ENCODE measurements around the gene SPATA21. TPM values are rescaled to one million over a fixed set of nuclear protein-coding genes. Genes with fewer than 3 reads are reported as not detected.

Gene SPATA21
- total RNA-seq, 1 donor from 2014 or later = not detected

GRCh38 chr1:16441282-16441665 lies 4.0 kb upstream of the SPATA21 start:
- intact Hi-C loops (cut with micrococcal nuclease) = loop anchor here (2.0 to 10.0 kb wide), 6 partner anchors 20 to 172 kb away; partner anchors contain the start of genes FBXO42, NBPF1 and RNU1-1
- no peak for DNase-seq
- CTCF ChIA-PET = interaction anchor here (0.9 to 2.2 kb wide), 7 partner anchors 16 to 510 kb away, joined by 4 to 6 read pairs (median 5); partner anchors contain the start of gene NBPF1
- POLR2A ChIA-PET = interaction anchor here (0.7 to 2.7 kb wide), 12 partner anchors 10 to 838 kb away, joined by 3 to 27 read pairs (median 6); partner anchors contain the start of genes FBXO42, RNU1-1 and SZRD1
- Mint-ChIP-seq H3K4me1 (peaks cover 30% of the 10 kb centered on the region), H3K27me3 (no peaks in the 10 kb centered on the region), H3K9me3 (no peaks in the 10 kb centered on the region), H3K36me3 (ENCODE audit: low read depth) (peaks cover 39% of the 10 kb centered on the region), H3K4me3 (peak overlapping the region; percentile 94), H3K27ac (peak overlapping the region; percentile 91)
- TF ChIP-seq CTCF (IDR thresholded peaks at IDR 0.05) = no peak
- no peak for ATAC-seq (ENCODE audit: low read depth)

- ChIA-PET POLR2A (interaction anchor here (0.5 to 2.7 kb wide), 17 partner anchors 11 to 999 kb away, joined by 3 to 27 read pairs (median 4); partner anchors contain the start of genes FBXO42, RCC2, RNU1-1 and SZRD1), CTCF (interaction anchor here (0.8 to 2.2 kb wide), 12 partner anchors 13 to 511 kb away, joined by 3 to 8 read pairs (median 4); partner anchors contain the start of genes FBXO42 and NBPF1)
- H3K4me3 Mint-ChIP-seq = peak within 1 kb of the TSS; percentile 94
- H3K4me1 Mint-ChIP-seq = peaks cover 30% of the 10 kb centered on the region
- peak; percentile 91 for ATAC-seq (ENCODE audit: low read depth)
- H3K36me3 Mint-ChIP-seq (ENCODE audit: low read depth) = peaks cover 36% of the 10 kb centered on the region
- no peaks in the 10 kb centered on the region for H3K9me3 Mint-ChIP-seq
- intact Hi-C loops (cut with micrococcal nuclease) = loop anchor here (1.0 to 10.0 kb wide), 7 partner anchors 20 to 172 kb away; partner anchors contain the start of genes FBXO42, NBPF1, RNU1-1 and SZRD1
- DNase-seq = peak; percentile 91
- H3K27ac Mint-ChIP-seq = peak within 1 kb of the TSS; percentile 91
- H3K27me3 Mint-ChIP-seq = no peaks in the 10 kb centered on the region
- TF ChIP-seq CTCF (IDR thresholded peaks at IDR 0.05) = peak; percentile 92
These were observed 3.5 kb upstream of the SPATA21 start, which contains the start of gene NECAP2 for GRCh38 chr1:16440470-16441281. Gene NECAP2 (plus strand): TSS chr1:16440724. CDS start chr1:16440762, 38 bp downstream.

GRCh38 chr1:16440131-16440469 lies 2.9 kb upstream of the SPATA21 start:
- H3K27me3 Mint-ChIP-seq = no peaks in the 10 kb centered on the region
- peaks cover 31% of the 10 kb centered on the region for H3K36me3 Mint-ChIP-seq (ENCODE audit: low read depth)
- ATAC-seq (ENCODE audit: low read depth) (peak; percentile 15), DNase-seq (no peak)
- peak overlapping the region; percentile 94 for H3K4me3 Mint-ChIP-seq
- intact Hi-C loops (cut with micrococcal nuclease) = loop anchor here (1.0 to 10.0 kb wide), 7 partner anchors 19 to 173 kb away; partner anchors contain the start of genes FBXO42, NBPF1, RNU1-1 and SZRD1
- TF ChIP-seq CTCF (IDR thresholded peaks at IDR 0.05) = no peak
- CTCF ChIA-PET = interaction anchor here (0.8 to 2.2 kb wide), 11 partner anchors 14 to 511 kb away, joined by 3 to 8 read pairs (median 4); partner anchors contain the start of gene FBXO42
- H3K4me1 Mint-ChIP-seq = peaks cover 30% of the 10 kb centered on the region
- no peaks in the 10 kb centered on the region for H3K9me3 Mint-ChIP-seq
- POLR2A ChIA-PET = interaction anchor here (0.6 to 2.7 kb wide), 10 partner anchors 20 to 836 kb away, joined by 3 to 27 read pairs (median 6); partner anchors contain the start of genes RNU1-1 and SZRD1
- peak overlapping the region; percentile 91 for H3K27ac Mint-ChIP-seq

- H3K27me3 Mint-ChIP-seq = no peaks in the 10 kb centered on the region
- ATAC-seq (ENCODE audit: low read depth) = no peak
- ChIA-PET POLR2A (interaction anchor here (0.7 to 2.7 kb wide), 2 partner anchors 13 to 71 kb away, joined by 5 to 27 read pairs; partner anchors contain the start of gene SZRD1), CTCF (interaction anchor here (1.6 to 1.7 kb wide), 2 partner anchors 51 to 87 kb away, joined by 3 to 8 read pairs; partner anchors contain the start of gene FBXO42)
- no peak overlapping the region for H3K27ac Mint-ChIP-seq
- intact Hi-C loops (cut with micrococcal nuclease) = no loop called here
- H3K4me1 Mint-ChIP-seq = peaks cover 27% of the 10 kb centered on the region
- H3K9me3 Mint-ChIP-seq = no peaks in the 10 kb centered on the region
- peaks cover 23% of the 10 kb centered on the region for H3K36me3 Mint-ChIP-seq (ENCODE audit: low read depth)
- no peak for TF ChIP-seq CTCF (IDR thresholded peaks at IDR 0.05)
- DNase-seq = no peak
- no peak overlapping the region for H3K4me3 Mint-ChIP-seq
These were observed 1.7 kb upstream of the SPATA21 start for GRCh38 chr1:16438924-16439323.
